ENCODE data around the gene FILIP1L.
A peak's percentile ranks its signal among the peaks of the same experiment; 100 is the strongest.

FILIP1L gene

DNA sequence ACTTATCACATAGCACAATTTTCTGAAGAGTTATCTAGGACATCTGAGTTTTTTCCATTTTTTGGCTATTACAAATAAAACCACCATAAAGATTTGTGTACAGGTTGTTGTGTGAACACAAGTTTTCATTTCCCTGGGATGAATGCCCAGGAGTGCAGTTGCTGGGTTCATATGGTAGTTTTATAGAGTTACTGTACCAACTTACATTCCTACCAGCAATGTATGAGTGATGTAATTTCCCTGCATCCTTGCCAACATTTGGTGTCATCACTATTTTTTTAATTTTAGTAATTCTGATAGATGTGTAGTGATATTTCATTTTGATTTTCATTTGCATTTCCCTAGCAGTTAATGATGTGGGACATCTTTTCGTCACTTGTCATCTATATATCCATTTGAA lies 20.5 kb downstream of the FILIP1L start:
- no peak for DNase-seq
- WGBS (ENCODE audit: insufficient coverage): no CpG with 5 or more reads among the region's 1 CpG
- Histone ChIP-seq H3K4me3 (ENCODE audit: control insufficient read depth in 1 of 7, extremely low read depth in 1 of 7, insufficient read depth in 4 of 7, low read depth in 2 of 7, low read length in 6 of 7) (no peak overlapping the region), H3K9me3 (ENCODE audit: control extremely low read depth in 1 of 5, control insufficient read depth in 4 of 5, insufficient read depth in 2 of 5, low read depth in 1 of 5, low read length in 4 of 5) (no peaks in the 10 kb centered on the region), H3K27ac (ENCODE audit: insufficient read depth in 1 of 2, low read depth in 1 of 2, low read length in 2 of 2, poor library complexity in 1 of 2, severe bottlenecking in 2 of 2) (no peak overlapping the region), H3K27me3 (replicated peaks in 2 of 5; ENCODE audit: control insufficient read depth in 4 of 5, insufficient read depth in 5 of 5, low read length in 4 of 5) (no peaks in the 10 kb centered on the region), H3K36me3 (ENCODE audit: control insufficient read depth in 4 of 4, insufficient read depth in 4 of 4, low read length in 3 of 4) (no peaks in the 10 kb centered on the region), H3K4me1 (ENCODE audit: control extremely low read depth in 1 of 4, control insufficient read depth in 4 of 4, insufficient read depth in 4 of 4, low read length in 3 of 4) (peaks cover 0 to 14% (median 0%) of the 10 kb centered on the region in 4 experiments)
- POLR2A ChIA-PET: no interaction called here
- CTCF ChIA-PET: no interaction called here

DNA sequence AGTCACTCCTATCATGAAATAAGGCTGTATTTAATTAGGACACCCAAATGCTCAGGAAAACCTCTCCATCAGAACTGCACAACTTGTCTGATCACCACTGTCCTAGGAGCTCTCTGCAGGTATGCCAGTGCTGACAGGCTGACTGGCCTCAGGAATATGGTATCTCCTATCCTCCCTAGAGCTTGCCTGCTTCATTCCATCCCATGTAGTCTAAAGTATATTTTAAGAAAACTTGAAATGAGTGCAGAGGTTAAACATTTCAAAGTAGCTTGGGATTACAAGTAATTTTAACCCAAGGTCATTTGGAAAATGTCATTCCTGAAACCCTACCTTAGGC lies 23.7 kb downstream of the FILIP1L start:
- H3K27ac ChIP-seq (ENCODE audit: insufficient read depth in 1 of 2, low read depth in 1 of 2, low read length in 2 of 2, poor library complexity in 1 of 2, severe bottlenecking in 2 of 2): no peak overlapping the region
- H3K36me3 ChIP-seq (ENCODE audit: control insufficient read depth in 4 of 4, insufficient read depth in 4 of 4, low read length in 3 of 4): no peaks in the 10 kb centered on the region
- ChIA-PET POLR2A (no interaction called here), CTCF (interaction anchor here (0.8 to 1.6 kb wide), 6 partner anchors 15 to 247 kb away, joined by 3 to 4 read pairs (median 4); no protein-coding TSS in a partner anchor)
- no peak overlapping the region for H3K4me3 ChIP-seq (ENCODE audit: control insufficient read depth in 1 of 7, extremely low read depth in 1 of 7, insufficient read depth in 4 of 7, low read depth in 2 of 7, low read length in 6 of 7)
- DNase-seq: no peak
- no peaks in the 10 kb centered on the region for H3K27me3 ChIP-seq (replicated peaks in 2 of 5; ENCODE audit: control insufficient read depth in 4 of 5, insufficient read depth in 5 of 5, low read length in 4 of 5)
- H3K9me3 ChIP-seq (ENCODE audit: control extremely low read depth in 1 of 5, control insufficient read depth in 4 of 5, insufficient read depth in 2 of 5, low read depth in 1 of 5, low read length in 4 of 5): no peaks in the 10 kb centered on the region
- peaks cover 0 to 15% (median 0%) of the 10 kb centered on the region in 4 experiments for H3K4me1 ChIP-seq (ENCODE audit: control extremely low read depth in 1 of 4, control insufficient read depth in 4 of 4, insufficient read depth in 4 of 4, low read length in 3 of 4)

DNA sequence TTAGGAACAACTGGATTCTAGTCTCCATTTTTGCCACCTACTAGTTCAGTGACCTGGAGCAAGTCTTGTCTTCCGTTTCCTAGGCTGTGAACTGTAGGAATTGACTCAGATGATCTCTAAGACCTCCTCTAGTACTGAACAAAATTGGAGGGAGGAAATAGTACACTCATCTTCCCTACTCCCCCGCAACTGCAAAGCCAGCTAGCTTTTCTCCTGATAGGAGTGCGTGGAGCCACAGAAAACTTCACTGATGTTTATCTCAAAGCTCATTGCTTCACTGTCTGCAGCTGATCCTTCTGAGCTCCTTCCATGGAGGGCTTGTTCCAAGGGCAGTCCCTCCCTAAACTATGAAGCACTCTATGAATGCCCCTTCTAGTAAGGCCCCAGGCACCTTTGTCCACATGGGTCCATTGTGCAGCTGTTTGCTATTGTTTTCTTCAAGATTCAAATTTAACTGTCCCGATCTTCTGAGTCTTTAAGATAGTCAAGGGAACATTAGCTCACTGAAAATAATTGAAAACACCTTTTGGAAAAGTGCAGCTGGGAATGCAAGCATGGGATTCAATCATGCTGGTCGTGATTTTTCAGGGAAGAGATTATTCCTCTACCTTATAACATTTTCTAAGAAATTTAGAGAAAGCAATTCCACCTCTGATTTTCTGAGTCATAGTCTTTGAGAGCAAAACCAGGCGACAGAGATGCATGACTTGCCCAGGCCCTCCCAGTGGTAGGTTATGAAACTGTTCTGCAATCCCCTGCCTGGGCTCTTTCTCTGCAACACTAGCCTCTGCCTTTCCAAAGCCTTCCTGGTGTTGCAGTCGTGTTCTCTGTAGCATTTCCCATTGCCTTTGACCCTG lies 24.3 kb downstream of the FILIP1L start:
- CTCF ChIA-PET: interaction anchor here (0.8 to 2.1 kb wide), 7 partner anchors 14 to 247 kb away, joined by 3 to 8 read pairs (median 4); no protein-coding TSS in a partner anchor
- H3K4me3 ChIP-seq (ENCODE audit: control insufficient read depth in 1 of 7, extremely low read depth in 1 of 7, insufficient read depth in 4 of 7, low read depth in 2 of 7, low read length in 6 of 7): no peak overlapping the region
- no peaks in the 10 kb centered on the region for H3K36me3 ChIP-seq (ENCODE audit: control insufficient read depth in 4 of 4, insufficient read depth in 4 of 4, low read length in 3 of 4)
- DNase-seq: peak in 2 of 3 donors; percentile 43
- 98% methylated on average over 6 of the region's 7 CpGs for whole genome bisulfite sequencing (ENCODE audit: insufficient coverage)
- peaks cover 0 to 18% (median 0%) of the 10 kb centered on the region in 4 experiments for H3K4me1 ChIP-seq (ENCODE audit: control extremely low read depth in 1 of 4, control insufficient read depth in 4 of 4, insufficient read depth in 4 of 4, low read length in 3 of 4)
- POLR2A ChIA-PET: no interaction called here
- H3K27me3 ChIP-seq (replicated peaks in 2 of 5; ENCODE audit: control insufficient read depth in 4 of 5, insufficient read depth in 5 of 5, low read length in 4 of 5): no peaks in the 10 kb centered on the region
- no peak overlapping the region for H3K27ac ChIP-seq (ENCODE audit: insufficient read depth in 1 of 2, low read depth in 1 of 2, low read length in 2 of 2, poor library complexity in 1 of 2, severe bottlenecking in 2 of 2)
- H3K9me3 ChIP-seq (ENCODE audit: control extremely low read depth in 1 of 5, control insufficient read depth in 4 of 5, insufficient read depth in 2 of 5, low read depth in 1 of 5, low read length in 4 of 5): no peaks in the 10 kb centered on the region

DNA sequence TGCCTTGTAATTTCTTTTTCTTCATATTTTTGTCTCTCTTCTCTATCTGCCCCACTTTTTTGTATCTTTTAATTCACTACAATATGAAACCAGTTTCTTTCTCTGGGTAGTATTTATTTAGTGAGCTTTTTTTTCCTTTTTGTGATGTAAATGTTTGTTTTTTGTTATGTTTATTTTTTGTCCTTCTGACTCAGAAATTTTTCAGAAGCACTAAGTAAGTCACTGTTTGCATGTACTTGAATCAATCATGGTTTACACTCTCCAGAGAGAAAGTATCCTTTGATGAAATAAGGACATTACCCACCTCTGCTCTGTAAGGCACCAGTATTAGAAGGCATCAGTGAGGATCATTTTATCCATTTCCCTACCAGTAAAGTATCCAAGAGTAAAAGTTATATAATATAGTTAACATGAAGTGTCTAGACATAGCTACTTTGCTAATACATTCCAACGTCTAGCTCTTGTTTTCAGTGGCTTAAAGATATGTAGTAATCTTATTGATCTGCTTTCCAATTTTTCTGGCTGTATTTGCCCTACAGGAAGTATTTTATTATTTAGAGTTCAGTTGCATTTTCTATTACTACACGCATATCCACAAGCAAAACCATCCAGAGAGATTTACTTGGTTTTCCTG lies 25.4 kb downstream of the FILIP1L start:
- CTCF ChIA-PET: interaction anchor here (1.0 to 2.1 kb wide), 3 partner anchors 17 to 245 kb away, joined by 3 to 8 read pairs (median 3); no protein-coding TSS in a partner anchor
- WGBS (ENCODE audit: insufficient coverage): 100% methylated on average over 1 of the region's 2 CpGs

DNA sequence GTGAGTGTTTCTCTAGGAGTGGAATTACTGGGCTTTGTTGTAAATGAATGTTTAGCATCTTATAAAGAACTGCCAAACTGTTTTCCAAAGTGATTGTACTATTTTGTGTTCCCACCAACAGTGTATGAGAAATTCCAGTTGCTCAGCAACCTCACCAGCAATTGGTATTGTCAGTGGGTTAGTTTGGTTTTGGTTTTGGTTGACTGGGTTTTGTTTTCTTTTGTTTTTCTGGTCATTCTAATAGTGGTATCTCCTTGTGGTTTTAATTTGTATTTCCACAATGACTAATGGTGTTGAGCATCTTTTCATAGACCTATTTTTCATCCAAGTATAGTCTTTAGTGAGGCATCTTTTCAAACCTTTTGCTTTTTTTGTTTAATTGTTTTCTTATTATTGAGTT lies 27.1 kb downstream of the FILIP1L start:
- CTCF ChIA-PET: no interaction called here
- Histone ChIP-seq H3K27ac (ENCODE audit: insufficient read depth in 1 of 2, low read depth in 1 of 2, low read length in 2 of 2, poor library complexity in 1 of 2, severe bottlenecking in 2 of 2) (no peak overlapping the region), H3K27me3 (replicated peaks in 2 of 5; ENCODE audit: control insufficient read depth in 4 of 5, insufficient read depth in 5 of 5, low read length in 4 of 5) (no peaks in the 10 kb centered on the region), H3K9me3 (ENCODE audit: control extremely low read depth in 1 of 5, control insufficient read depth in 4 of 5, insufficient read depth in 2 of 5, low read depth in 1 of 5, low read length in 4 of 5) (no peaks in the 10 kb centered on the region), H3K4me3 (ENCODE audit: control insufficient read depth in 1 of 7, extremely low read depth in 1 of 7, insufficient read depth in 4 of 7, low read depth in 2 of 7, low read length in 6 of 7) (no peak overlapping the region), H3K4me1 (ENCODE audit: control extremely low read depth in 1 of 4, control insufficient read depth in 4 of 4, insufficient read depth in 4 of 4, low read length in 3 of 4) (peaks cover 0 to 40% (median 8%) of the 10 kb centered on the region in 4 experiments), H3K36me3 (ENCODE audit: control insufficient read depth in 4 of 4, insufficient read depth in 4 of 4, low read length in 3 of 4) (no peaks in the 10 kb centered on the region)
- DNase-seq: peak in 2 of 3 donors; percentile 44 to 50
- POLR2A ChIA-PET: no interaction called here

More for the DNA sequence above, 25.4 kb downstream of the FILIP1L start:
- Histone ChIP-seq H3K27me3 (replicated peaks in 2 of 5; ENCODE audit: control insufficient read depth in 4 of 5, insufficient read depth in 5 of 5, low read length in 4 of 5) (no peaks in the 10 kb centered on the region), H3K36me3 (ENCODE audit: control insufficient read depth in 4 of 4, insufficient read depth in 4 of 4, low read length in 3 of 4) (no peaks in the 10 kb centered on the region), H3K9me3 (ENCODE audit: control extremely low read depth in 1 of 5, control insufficient read depth in 4 of 5, insufficient read depth in 2 of 5, low read depth in 1 of 5, low read length in 4 of 5) (no peaks in the 10 kb centered on the region), H3K4me3 (ENCODE audit: control insufficient read depth in 1 of 7, extremely low read depth in 1 of 7, insufficient read depth in 4 of 7, low read depth in 2 of 7, low read length in 6 of 7) (no peak overlapping the region), H3K27ac (ENCODE audit: insufficient read depth in 1 of 2, low read depth in 1 of 2, low read length in 2 of 2, poor library complexity in 1 of 2, severe bottlenecking in 2 of 2) (no peak overlapping the region), H3K4me1 (ENCODE audit: control extremely low read depth in 1 of 4, control insufficient read depth in 4 of 4, insufficient read depth in 4 of 4, low read length in 3 of 4) (peaks cover 0 to 27% (median 8%) of the 10 kb centered on the region in 4 experiments)
- POLR2A ChIA-PET: no interaction called here
- no peak for DNase-seq

DNA sequence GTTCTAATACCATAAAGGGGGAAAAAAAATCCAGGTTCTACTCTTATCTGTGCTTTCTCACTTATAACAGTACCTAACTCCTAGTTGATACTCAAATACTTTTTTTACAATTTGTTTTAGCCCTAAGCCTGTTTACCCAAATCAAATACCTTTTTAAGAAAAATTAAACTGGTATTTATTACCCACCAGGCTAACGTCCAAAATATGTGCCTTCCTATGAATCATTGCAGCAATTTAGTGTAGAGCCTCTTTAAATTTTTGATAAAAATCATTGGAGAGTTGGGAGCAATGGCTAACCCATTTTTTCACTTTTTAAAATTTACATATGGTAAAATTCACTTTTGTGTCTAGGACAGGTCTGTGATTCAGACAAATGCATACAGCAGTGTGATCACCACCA lies 27.9 kb downstream of the FILIP1L start:
- no peaks in the 10 kb centered on the region for H3K9me3 ChIP-seq (ENCODE audit: control extremely low read depth in 1 of 5, control insufficient read depth in 4 of 5, insufficient read depth in 2 of 5, low read depth in 1 of 5, low read length in 4 of 5)
- CTCF ChIA-PET: interaction anchor here (1.0 to 1.2 kb wide), 2 partner anchors 15 to 24 kb away, joined by 3 read pairs; no protein-coding TSS in a partner anchor
- POLR2A ChIA-PET: no interaction called here
- peaks cover 0 to 40% (median 8%) of the 10 kb centered on the region in 4 experiments for H3K4me1 ChIP-seq (ENCODE audit: control extremely low read depth in 1 of 4, control insufficient read depth in 4 of 4, insufficient read depth in 4 of 4, low read length in 3 of 4)
- no peaks in the 10 kb centered on the region for H3K27me3 ChIP-seq (replicated peaks in 2 of 5; ENCODE audit: control insufficient read depth in 4 of 5, insufficient read depth in 5 of 5, low read length in 4 of 5)
- peaks cover 0 to 3% (median 0%) of the 10 kb centered on the region in 4 experiments for H3K36me3 ChIP-seq (ENCODE audit: control insufficient read depth in 4 of 4, insufficient read depth in 4 of 4, low read length in 3 of 4)
- WGBS (ENCODE audit: insufficient coverage): no CpG with 5 or more reads among the region's 1 CpG
- H3K4me3 ChIP-seq (ENCODE audit: control insufficient read depth in 1 of 7, extremely low read depth in 1 of 7, insufficient read depth in 4 of 7, low read depth in 2 of 7, low read length in 6 of 7): no peak overlapping the region
- no peak for DNase-seq
- no peak overlapping the region for H3K27ac ChIP-seq (ENCODE audit: insufficient read depth in 1 of 2, low read depth in 1 of 2, low read length in 2 of 2, poor library complexity in 1 of 2, severe bottlenecking in 2 of 2)

Measured in common myeloid progenitor, CD34-positive (primary cell).